ENCODE results near the gene MTG2. TPM values are rescaled to one million over a fixed set of nuclear protein-coding genes. Genes with fewer than 3 reads are reported as not detected.

Gene MTG2
- total and polyA plus RNA-seq, 4 donors: 13.0 to 28.0 (median 24.4) TPM

DNA sequence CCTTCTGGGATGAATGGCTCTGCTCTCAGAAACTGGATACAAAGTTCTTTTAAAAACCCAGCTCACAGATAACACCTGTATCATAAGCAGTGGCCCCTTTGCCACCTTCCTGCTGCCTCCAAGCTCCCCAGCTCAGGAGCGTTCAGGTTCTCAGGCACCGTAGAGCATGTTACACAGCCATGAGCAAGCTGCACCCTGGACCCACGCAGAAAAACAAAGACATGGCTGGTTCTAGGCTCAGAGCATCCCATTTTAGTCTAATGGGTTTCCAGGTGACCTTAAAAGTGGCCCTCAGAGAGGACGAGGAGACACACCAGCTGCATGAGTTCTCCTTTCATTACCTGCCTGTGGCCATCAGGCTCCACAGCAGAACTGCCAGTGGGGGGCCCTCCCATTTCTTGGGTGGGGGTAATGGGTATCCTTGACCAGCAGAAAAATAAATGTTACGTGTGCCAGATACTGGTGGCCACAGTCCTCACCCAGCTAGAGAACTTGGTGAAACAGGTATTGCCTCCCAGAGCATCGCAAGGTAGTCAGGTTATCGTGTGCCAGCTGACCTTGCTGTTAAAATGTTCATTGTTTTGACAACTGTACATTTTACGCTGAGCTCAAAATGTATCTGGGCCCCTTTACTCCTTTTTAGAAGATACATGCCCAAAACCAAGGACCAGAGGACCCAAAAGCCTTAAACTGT lies 47.1 kb upstream of the MTG2 start:
- WGBS: 96% methylated on average over 8 of the region's 8 CpGs
- no peak overlapping the region for H3K9ac ChIP-seq (ENCODE audit: low read depth in 1 of 2, low read length in 2 of 2)
- TF ChIP-seq FOXA1 (IDR thresholded peaks at IDR 0.05) (no peak), HNF4G (IDR thresholded peaks at IDR 0.05) (no peak), YY1 (IDR thresholded peaks at IDR 0.05) (no peak), JUND (IDR thresholded peaks at IDR 0.05) (no peak), HNF4A (conservative IDR thresholded peaks at IDR 0.05) (no peak), RXRA (IDR thresholded peaks at IDR 0.05) (no peak), SP1 (IDR thresholded peaks at IDR 0.05) (no peak)
- TF ChIP-seq, protein P1, sequence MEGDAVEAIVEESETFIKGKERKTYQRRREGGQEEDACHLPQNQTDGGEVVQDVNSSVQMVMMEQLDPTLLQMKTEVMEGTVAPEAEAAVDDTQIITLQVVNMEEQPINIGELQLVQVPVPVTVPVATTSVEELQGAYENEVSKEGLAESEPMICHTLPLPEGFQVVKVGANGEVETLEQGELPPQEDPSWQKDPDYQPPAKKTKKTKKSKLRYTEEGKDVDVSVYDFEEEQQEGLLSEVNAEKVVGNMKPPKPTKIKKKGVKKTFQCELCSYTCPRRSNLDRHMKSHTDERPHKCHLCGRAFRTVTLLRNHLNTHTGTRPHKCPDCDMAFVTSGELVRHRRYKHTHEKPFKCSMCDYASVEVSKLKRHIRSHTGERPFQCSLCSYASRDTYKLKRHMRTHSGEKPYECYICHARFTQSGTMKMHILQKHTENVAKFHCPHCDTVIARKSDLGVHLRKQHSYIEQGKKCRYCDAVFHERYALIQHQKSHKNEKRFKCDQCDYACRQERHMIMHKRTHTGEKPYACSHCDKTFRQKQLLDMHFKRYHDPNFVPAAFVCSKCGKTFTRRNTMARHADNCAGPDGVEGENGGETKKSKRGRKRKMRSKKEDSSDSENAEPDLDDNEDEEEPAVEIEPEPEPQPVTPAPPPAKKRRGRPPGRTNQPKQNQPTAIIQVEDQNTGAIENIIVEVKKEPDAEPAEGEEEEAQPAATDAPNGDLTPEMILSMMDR (IDR thresholded peaks at IDR 0.05; ENCODE audit: low read depth, low read length, missing input control): no peak
- TF ChIP-seq, protein P2, sequence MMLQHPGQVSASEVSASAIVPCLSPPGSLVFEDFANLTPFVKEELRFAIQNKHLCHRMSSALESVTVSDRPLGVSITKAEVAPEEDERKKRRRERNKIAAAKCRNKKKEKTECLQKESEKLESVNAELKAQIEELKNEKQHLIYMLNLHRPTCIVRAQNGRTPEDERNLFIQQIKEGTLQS (IDR thresholded peaks at IDR 0.05): no peak
- H3K9me3 ChIP-seq (ENCODE audit: control insufficient read depth in 4 of 4, low read length in 3 of 4): no peaks in the 10 kb centered on the region
- no peaks in the 10 kb centered on the region for H3K27me3 ChIP-seq (ENCODE audit: control insufficient read depth in 4 of 4, insufficient read depth in 4 of 4, low read length in 3 of 4)
- H3K36me3 ChIP-seq (ENCODE audit: control insufficient read depth in 4 of 4, insufficient read depth in 3 of 4, low read depth in 1 of 4, low read length in 3 of 4): peaks cover 21 to 77% (median 61%) of the 10 kb centered on the region in 4 donors
- peaks cover 4 to 29% (median 16%) of the 10 kb centered on the region in 4 donors for H3K4me1 ChIP-seq (ENCODE audit: control insufficient read depth in 4 of 4, insufficient read depth in 4 of 4, low read length in 3 of 4)
- H3K4me3 ChIP-seq (ENCODE audit: low read depth in 1 of 3, low read length in 3 of 3): no peak overlapping the region
- DNase-seq (ENCODE audit: low spot score): no peak
- peak overlapping the region; percentile 37 to 63 for H3K27ac ChIP-seq (ENCODE audit: low read depth in 1 of 2, low read length in 2 of 2)

DNA sequence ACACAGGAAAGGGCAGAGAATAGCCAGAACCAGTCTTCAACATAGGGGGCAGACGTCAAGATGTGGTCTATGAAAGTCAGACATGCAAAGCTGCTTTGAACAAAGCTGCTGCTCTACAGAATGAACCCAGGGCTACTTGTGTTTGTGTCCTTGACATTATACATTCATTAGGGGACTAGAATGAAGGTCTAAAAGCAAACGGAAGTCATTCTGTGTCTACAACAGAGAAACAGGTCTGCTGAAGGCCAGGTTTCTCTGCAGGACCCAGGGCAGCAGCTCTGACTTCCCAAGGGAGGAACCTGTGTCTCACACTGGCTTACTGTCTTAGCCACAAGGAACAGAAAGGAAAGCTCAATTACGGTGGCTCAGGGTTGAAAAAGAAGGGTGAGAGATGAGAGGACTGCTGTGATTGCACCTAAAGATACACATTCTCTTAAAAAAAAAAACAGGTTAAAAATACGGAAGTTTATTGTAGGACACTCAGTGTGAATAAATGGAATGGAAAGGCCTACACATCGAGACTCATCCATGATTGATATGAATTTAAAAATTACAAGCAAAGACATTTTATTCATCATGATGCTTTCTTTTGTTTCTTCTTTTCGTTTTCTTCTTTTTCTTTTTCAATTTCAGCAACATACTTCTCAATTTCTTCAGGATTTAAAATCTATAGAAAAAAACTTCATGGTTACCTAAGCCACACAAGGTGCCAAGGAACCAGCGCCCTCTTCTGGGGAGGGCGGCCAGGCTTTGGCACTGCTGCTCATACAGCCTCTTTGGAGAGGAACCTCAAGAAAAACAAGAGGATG lies 46.3 kb upstream of the MTG2 start:
- Histone ChIP-seq H3K4me1 (ENCODE audit: control insufficient read depth in 4 of 4, insufficient read depth in 4 of 4, low read length in 3 of 4) (peaks cover 9 to 37% (median 23%) of the 10 kb centered on the region in 4 donors), H3K4me3 (ENCODE audit: low read depth in 1 of 3, low read length in 3 of 3) (no peak overlapping the region), H3K27ac (ENCODE audit: low read depth in 1 of 2, low read length in 2 of 2) (no peak overlapping the region), H3K27me3 (ENCODE audit: control insufficient read depth in 4 of 4, insufficient read depth in 4 of 4, low read length in 3 of 4) (no peaks in the 10 kb centered on the region), H3K9me3 (ENCODE audit: control insufficient read depth in 4 of 4, low read length in 3 of 4) (no peaks in the 10 kb centered on the region), H3K36me3 (ENCODE audit: control insufficient read depth in 4 of 4, insufficient read depth in 3 of 4, low read depth in 1 of 4, low read length in 3 of 4) (peaks cover 20 to 69% (median 58%) of the 10 kb centered on the region in 4 donors), H3K9ac (ENCODE audit: low read depth in 1 of 2, low read length in 2 of 2) (no peak overlapping the region)
- WGBS: 66% methylated on average over 8 of the region's 8 CpGs
- no peak for TF ChIP-seq FOXA2 (IDR thresholded peaks at IDR 0.05)
- peak; percentile 77 to 80 for TF ChIP-seq RAD21 (IDR thresholded peaks at IDR 0.05)
- TF ChIP-seq, protein P1 (IDR thresholded peaks at IDR 0.05; ENCODE audit: low read depth, low read length, missing input control): peak; percentile 68
- peak; percentile 67 for DNase-seq (ENCODE audit: low spot score)

DNA sequence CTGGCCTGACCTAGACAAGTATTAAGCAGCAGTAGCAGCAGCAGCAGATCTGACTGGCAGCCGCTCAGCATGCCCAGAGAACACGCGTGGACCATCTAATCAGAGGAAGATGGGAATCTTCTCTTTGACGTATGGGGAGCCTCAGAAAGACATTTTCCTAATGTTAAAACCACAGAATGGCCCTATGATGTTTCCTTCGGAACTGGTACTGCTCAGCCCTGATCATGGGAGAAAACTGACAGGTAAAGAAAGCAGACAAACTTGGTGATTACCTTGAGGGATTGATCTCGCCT lies 45.8 kb upstream of the MTG2 start:
- Histone ChIP-seq H3K36me3 (ENCODE audit: control insufficient read depth in 4 of 4, insufficient read depth in 3 of 4, low read depth in 1 of 4, low read length in 3 of 4) (peaks cover 18 to 64% (median 52%) of the 10 kb centered on the region in 4 donors), H3K4me3 (ENCODE audit: low read depth in 1 of 3, low read length in 3 of 3) (no peak overlapping the region), H3K27ac (ENCODE audit: low read depth in 1 of 2, low read length in 2 of 2) (no peak overlapping the region), H3K4me1 (ENCODE audit: control insufficient read depth in 4 of 4, insufficient read depth in 4 of 4, low read length in 3 of 4) (peaks cover 9 to 42% (median 28%) of the 10 kb centered on the region in 4 donors), H3K27me3 (ENCODE audit: control insufficient read depth in 4 of 4, insufficient read depth in 4 of 4, low read length in 3 of 4) (no peaks in the 10 kb centered on the region), H3K9ac (ENCODE audit: low read depth in 1 of 2, low read length in 2 of 2) (no peak overlapping the region), H3K9me3 (ENCODE audit: control insufficient read depth in 4 of 4, low read length in 3 of 4) (no peaks in the 10 kb centered on the region)
- DNase-seq (ENCODE audit: low spot score): no peak
- 75% methylated on average over 6 of the region's 6 CpGs for WGBS
- no peak for TF ChIP-seq SP1 (IDR thresholded peaks at IDR 0.05)
- no peak for TF ChIP-seq HNF4A (conservative IDR thresholded peaks at IDR 0.05)
- TF ChIP-seq, protein P1 (IDR thresholded peaks at IDR 0.05; ENCODE audit: low read depth, low read length, missing input control): no peak
- no peak for TF ChIP-seq FOXA2 (IDR thresholded peaks at IDR 0.05)
- TF ChIP-seq, protein P3, sequence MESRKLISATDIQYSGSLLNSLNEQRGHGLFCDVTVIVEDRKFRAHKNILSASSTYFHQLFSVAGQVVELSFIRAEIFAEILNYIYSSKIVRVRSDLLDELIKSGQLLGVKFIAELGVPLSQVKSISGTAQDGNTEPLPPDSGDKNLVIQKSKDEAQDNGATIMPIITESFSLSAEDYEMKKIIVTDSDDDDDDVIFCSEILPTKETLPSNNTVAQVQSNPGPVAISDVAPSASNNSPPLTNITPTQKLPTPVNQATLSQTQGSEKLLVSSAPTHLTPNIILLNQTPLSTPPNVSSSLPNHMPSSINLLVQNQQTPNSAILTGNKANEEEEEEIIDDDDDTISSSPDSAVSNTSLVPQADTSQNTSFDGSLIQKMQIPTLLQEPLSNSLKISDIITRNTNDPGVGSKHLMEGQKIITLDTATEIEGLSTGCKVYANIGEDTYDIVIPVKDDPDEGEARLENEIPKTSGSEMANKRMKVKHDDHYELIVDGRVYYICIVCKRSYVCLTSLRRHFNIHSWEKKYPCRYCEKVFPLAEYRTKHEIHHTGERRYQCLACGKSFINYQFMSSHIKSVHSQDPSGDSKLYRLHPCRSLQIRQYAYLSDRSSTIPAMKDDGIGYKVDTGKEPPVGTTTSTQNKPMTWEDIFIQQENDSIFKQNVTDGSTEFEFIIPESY (IDR thresholded peaks at IDR 0.05): no peak
- TF ChIP-seq GABPA (IDR thresholded peaks at IDR 0.05 in 1 of 2, conservative IDR thresholded peaks at IDR 0.05 in 1 of 2): no peak
- TF ChIP-seq JUND (IDR thresholded peaks at IDR 0.05): no peak
- TF ChIP-seq RXRA (IDR thresholded peaks at IDR 0.05): no peak
- TF ChIP-seq, protein P4, sequence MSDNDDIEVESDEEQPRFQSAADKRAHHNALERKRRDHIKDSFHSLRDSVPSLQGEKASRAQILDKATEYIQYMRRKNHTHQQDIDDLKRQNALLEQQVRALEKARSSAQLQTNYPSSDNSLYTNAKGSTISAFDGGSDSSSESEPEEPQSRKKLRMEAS (IDR thresholded peaks at IDR 0.05): no peak

All from liver (tissue), 9 donors.